ENCODE results near the gene RELL2. TPM values are rescaled to one million over a fixed set of nuclear protein-coding genes. Genes with fewer than 3 reads are reported as not detected.

Gene RELL2
- total and polyA plus RNA-seq, 7 donors = 0.99 to 10.5 (median 2.5) TPM

GRCh38 chr5:141613344-141613743, 23.5 kb upstream of the RELL2 start:
- Histone ChIP-seq H3K9me3 (no peaks in the 10 kb centered on the region), H3K4me3 (no peak overlapping the region), H3K27ac (no peak overlapping the region), H3K4me1 (peaks cover 0 to 18% (median 13%) of the 10 kb centered on the region in 4 donors), H3K36me3 (no peaks in the 10 kb centered on the region), H3K27me3 (no peaks in the 10 kb centered on the region)
- DNase-seq = no peak
- intact Hi-C loops (cut with DNase I) = no loop called here
- TF ChIP-seq POLR2A (IDR thresholded peaks at IDR 0.05) = no peak
- TF ChIP-seq POLR2AphosphoS5 (IDR thresholded peaks at IDR 0.05) = no peak
- TF ChIP-seq EP300 (IDR thresholded peaks at IDR 0.05) = no peak
- no peak for TF ChIP-seq CTCF (IDR thresholded peaks at IDR 0.05)

- no peaks in the 10 kb centered on the region for H3K9me3 ChIP-seq
- TF ChIP-seq EP300 (IDR thresholded peaks at IDR 0.05) (no peak), POLR2AphosphoS5 (IDR thresholded peaks at IDR 0.05) (no peak), CTCF (IDR thresholded peaks at IDR 0.05) (no peak), POLR2A (IDR thresholded peaks at IDR 0.05) (no peak)
- H3K4me3 ChIP-seq = no peak overlapping the region
- no peaks in the 10 kb centered on the region for H3K27me3 ChIP-seq
- no peak for DNase-seq
- 68 to 83% methylated on average over 9 of the region's 9 CpGs for WGBS, 2 donors
- peaks cover 3 to 8% (median 4%) of the 10 kb centered on the region in 4 donors for H3K36me3 ChIP-seq
- peaks cover 0 to 24% (median 18%) of the 10 kb centered on the region in 4 donors for H3K4me1 ChIP-seq
- peak overlapping the region in 1 of 4 donors; percentile 12 for H3K27ac ChIP-seq
- intact Hi-C loops (cut with DNase I) = no loop called here
Observed at GRCh38 chr5:141615991-141616720, 20.6 kb upstream of the RELL2 start.

GRCh38 chr5:141617128-141617527, 19.7 kb upstream of the RELL2 start:
- peaks cover 0 to 24% (median 18%) of the 10 kb centered on the region in 4 donors for H3K4me1 ChIP-seq
- no peak overlapping the region for H3K4me3 ChIP-seq
- 30 to 54% methylated on average over 2 of the region's 2 CpGs for WGBS, 2 donors
- intact Hi-C loops (cut with DNase I) = no loop called here
- no peaks in the 10 kb centered on the region for H3K27me3 ChIP-seq
- no peak for TF ChIP-seq CTCF (IDR thresholded peaks at IDR 0.05)
- no peak for TF ChIP-seq POLR2AphosphoS5 (IDR thresholded peaks at IDR 0.05)
- no peak for TF ChIP-seq POLR2A (IDR thresholded peaks at IDR 0.05)
- no peak for TF ChIP-seq EP300 (IDR thresholded peaks at IDR 0.05)
- H3K9me3 ChIP-seq = no peaks in the 10 kb centered on the region
- H3K36me3 ChIP-seq = peaks cover 7 to 17% (median 12%) of the 10 kb centered on the region in 4 donors
- H3K27ac ChIP-seq = peak overlapping the region; percentile 81 to 89 (median 84)
- no peak for DNase-seq

GRCh38 chr5:141617682-141618029, 19.1 kb upstream of the RELL2 start:
- TF ChIP-seq CTCF (IDR thresholded peaks at IDR 0.05) (no peak), EP300 (IDR thresholded peaks at IDR 0.05) (no peak), POLR2AphosphoS5 (IDR thresholded peaks at IDR 0.05) (no peak), POLR2A (IDR thresholded peaks at IDR 0.05) (no peak)
- WGBS, 2 donors = 2 to 5% methylated on average over 9 of the region's 9 CpGs

More at GRCh38 chr5:141617682-141618029, 19.1 kb upstream of the RELL2 start:
- Histone ChIP-seq H3K36me3 (peaks cover 12 to 23% (median 13%) of the 10 kb centered on the region in 4 donors), H3K4me3 (peak overlapping the region in 3 of 4 donors; percentile 76 to 92 (median 82)), H3K27me3 (no peaks in the 10 kb centered on the region), H3K27ac (peak overlapping the region; percentile 81 to 89 (median 84)), H3K4me1 (peaks cover 0 to 24% (median 18%) of the 10 kb centered on the region in 4 donors), H3K9me3 (no peaks in the 10 kb centered on the region)
- intact Hi-C loops (cut with DNase I) = no loop called here
- DNase-seq = no peak

Data from sigmoid colon (tissue), 7 donors.